ENCODE measurements around the gene TTC8. TPM values are rescaled to one million over a fixed set of nuclear protein-coding genes. Genes with fewer than 3 reads are reported as not detected.

TTC8 gene
- polyA plus RNA-seq, 1 of the 3 experiments (the other 2 are of a cell fraction): 51.6 TPM

DNA sequence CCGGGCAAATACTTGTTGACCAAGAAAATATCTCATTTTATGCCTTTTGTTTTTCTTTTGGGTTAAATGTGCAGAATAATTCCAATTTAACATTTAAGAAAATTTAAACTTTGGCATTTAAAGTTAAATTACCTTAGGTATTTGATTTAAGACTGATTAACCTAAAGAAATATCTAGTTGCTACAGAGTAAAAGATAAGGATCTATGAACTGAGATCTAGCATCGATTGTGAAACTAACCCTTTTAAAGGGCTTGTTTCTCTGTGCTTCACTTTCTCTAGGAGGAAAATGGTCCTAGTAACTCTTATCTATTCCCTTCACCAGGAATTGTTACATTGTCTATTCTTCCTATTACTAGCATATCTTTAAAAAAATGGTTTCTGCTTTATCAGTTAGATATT, 2.6 kb upstream of the TTC8 start:
- Histone ChIP-seq H3K27me3 (ENCODE audit: insufficient read depth) (no peaks in the 10 kb centered on the region), H3K9me3 (no peaks in the 10 kb centered on the region), H3K79me2 (ENCODE audit: insufficient read depth) (peaks cover 19% of the 10 kb centered on the region), H3K9ac (no peak overlapping the region), H3K27ac (ENCODE audit: low read depth in 2 of 2, low read length in 1 of 2) (peak overlapping the region in 1 of 2 experiments; percentile 100; a peak in 2 of 4 replicates), H3F3A (replicated peaks; ENCODE audit: insufficient read depth) (peaks cover 6% of the 10 kb centered on the region), H3K4me2 (no peak overlapping the region), H3K4me1 (ENCODE audit: control insufficient read depth in 1 of 2, insufficient read depth in 2 of 2, low read depth in 1 of 2, low read length in 1 of 2) (peaks cover 3 to 22% of the 10 kb centered on the region in 2 experiments; a peak in 3 of 4 replicates), H3K9me2 (no peaks in the 10 kb centered on the region), H4K20me1 (ENCODE audit: insufficient read depth) (no peaks in the 10 kb centered on the region), H2AFZ (ENCODE audit: low read depth) (no peak overlapping the region), H3K4me3 (ENCODE audit: low read depth in 2 of 2, low read length in 1 of 2) (peak overlapping the region in 1 of 2 experiments; percentile 15; a peak in 1 of 4 replicates), H3K36me3 (replicated peaks in 1 of 2; ENCODE audit: control insufficient read depth in 1 of 2, insufficient read depth in 2 of 2, low read length in 1 of 2) (no peaks in the 10 kb centered on the region)
- TF ChIP-seq GATA2 (CRISPR knock-in tag; IDR thresholded peaks at IDR 0.05) (peak; percentile 55), GABPA (IDR thresholded peaks at IDR 0.05; ENCODE audit: low read depth) (no peak), CHD2 (IDR thresholded peaks at IDR 0.05; ENCODE audit: low read length, partially characterized antibody) (no peak), TCF12 (IDR thresholded peaks at IDR 0.05) (no peak)
- CTCF ChIA-PET: no interaction called here
- POLR2A ChIA-PET: no interaction called here
- 24% methylated on average over 2 of the region's 2 CpGs for WGBS (ENCODE audit: low lambda C conversion rate)
- no peak for DNase-seq

DNA sequence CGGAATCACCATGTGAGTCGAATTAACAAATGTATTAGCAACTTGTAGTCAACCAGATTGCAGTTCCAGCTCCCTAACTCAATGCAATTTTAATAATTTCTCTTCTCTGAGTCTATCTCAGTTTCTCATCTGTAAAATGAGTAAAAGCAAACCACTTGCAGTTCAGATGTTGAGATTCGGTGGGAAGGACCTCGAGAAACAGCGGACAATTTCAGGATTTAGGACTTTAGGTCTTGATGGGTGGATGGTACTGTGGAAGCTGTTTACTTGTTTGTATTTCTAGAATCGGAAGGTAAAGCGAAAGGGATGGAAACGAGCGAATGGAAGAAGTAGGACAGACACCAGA, 510 bp upstream of the TTC8 start:
- ChIA-PET POLR2A (interaction anchor here (0.5 to 6.5 kb wide), 18 partner anchors 8 to 174 kb away, joined by 3 to 92 read pairs (median 8); partner anchors contain the start of gene EML5), CTCF (interaction anchor here (0.7 to 6.9 kb wide), 9 partner anchors 19 to 190 kb away, joined by 3 to 49 read pairs (median 3); partner anchors contain the start of gene EML5)

More for the DNA sequence above, 510 bp upstream of the TTC8 start:
- Histone ChIP-seq H3F3A (replicated peaks; ENCODE audit: insufficient read depth) (peaks cover 6% of the 10 kb centered on the region), H3K9me3 (no peaks in the 10 kb centered on the region), H3K9ac (peak overlapping the region; percentile 79), H3K4me1 (ENCODE audit: control insufficient read depth in 1 of 2, insufficient read depth in 2 of 2, low read depth in 1 of 2, low read length in 1 of 2) (peaks cover 9 to 30% of the 10 kb centered on the region in 2 experiments; a peak in 3 of 4 replicates), H3K4me2 (peak overlapping the region; percentile 70), H4K20me1 (ENCODE audit: insufficient read depth) (no peaks in the 10 kb centered on the region), H3K79me2 (ENCODE audit: insufficient read depth) (peaks cover 40% of the 10 kb centered on the region), H2AFZ (ENCODE audit: low read depth) (peak overlapping the region; percentile 97), H3K27ac (ENCODE audit: low read depth in 2 of 2, low read length in 1 of 2) (peak overlapping the region; percentile 81 to 100), H3K9me2 (no peaks in the 10 kb centered on the region), H3K36me3 (replicated peaks in 1 of 2; ENCODE audit: control insufficient read depth in 1 of 2, insufficient read depth in 2 of 2, low read length in 1 of 2) (no peaks in the 10 kb centered on the region), H3K27me3 (ENCODE audit: insufficient read depth) (no peaks in the 10 kb centered on the region), H3K4me3 (ENCODE audit: low read depth in 2 of 2, low read length in 1 of 2) (peak overlapping the region; percentile 75 to 95)
- no peak for TF ChIP-seq RFX5 (IDR thresholded peaks at IDR 0.05; ENCODE audit: low read length)
- TF ChIP-seq, protein P1, sequence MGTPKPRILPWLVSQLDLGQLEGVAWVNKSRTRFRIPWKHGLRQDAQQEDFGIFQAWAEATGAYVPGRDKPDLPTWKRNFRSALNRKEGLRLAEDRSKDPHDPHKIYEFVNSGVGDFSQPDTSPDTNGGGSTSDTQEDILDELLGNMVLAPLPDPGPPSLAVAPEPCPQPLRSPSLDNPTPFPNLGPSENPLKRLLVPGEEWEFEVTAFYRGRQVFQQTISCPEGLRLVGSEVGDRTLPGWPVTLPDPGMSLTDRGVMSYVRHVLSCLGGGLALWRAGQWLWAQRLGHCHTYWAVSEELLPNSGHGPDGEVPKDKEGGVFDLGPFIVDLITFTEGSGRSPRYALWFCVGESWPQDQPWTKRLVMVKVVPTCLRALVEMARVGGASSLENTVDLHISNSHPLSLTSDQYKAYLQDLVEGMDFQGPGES (IDR thresholded peaks at IDR 0.05; ENCODE audit: low read depth, low read length): no peak
- TF ChIP-seq FOXM1 (IDR thresholded peaks at IDR 0.05; ENCODE audit: low read depth): no peak
- TF ChIP-seq CHD2 (IDR thresholded peaks at IDR 0.05; ENCODE audit: low read length, partially characterized antibody): peak; percentile 3
- TF ChIP-seq, protein P2, sequence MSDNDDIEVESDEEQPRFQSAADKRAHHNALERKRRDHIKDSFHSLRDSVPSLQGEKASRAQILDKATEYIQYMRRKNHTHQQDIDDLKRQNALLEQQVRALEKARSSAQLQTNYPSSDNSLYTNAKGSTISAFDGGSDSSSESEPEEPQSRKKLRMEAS (IDR thresholded peaks at IDR 0.05; ENCODE audit: low read depth): no peak
- TF ChIP-seq GATA2 (CRISPR knock-in tag; IDR thresholded peaks at IDR 0.05): peak; percentile 80
- no peak; the same call in 1 of the 2 replicates for TF ChIP-seq SMC3 (IDR thresholded peaks at IDR 0.05; ENCODE audit: low read depth, low read length)
- no peak for TF ChIP-seq TAF1 (IDR thresholded peaks at IDR 0.05; ENCODE audit: borderline replicate concordance, low read depth, low read length)
- no peak; the same call in 1 of the 2 replicates for TF ChIP-seq RCOR1 (IDR thresholded peaks at IDR 0.05; ENCODE audit: low read length)
- TF ChIP-seq GABPA (IDR thresholded peaks at IDR 0.05; ENCODE audit: low read depth): no peak
- TF ChIP-seq EZH2phosphoT487 (IDR thresholded peaks at IDR 0.05; ENCODE audit: borderline replicate concordance, low read depth): no peak
- TF ChIP-seq FOSL2 (IDR thresholded peaks at IDR 0.05; ENCODE audit: borderline replicate concordance, low read depth): no peak
- TF ChIP-seq, protein P3, sequence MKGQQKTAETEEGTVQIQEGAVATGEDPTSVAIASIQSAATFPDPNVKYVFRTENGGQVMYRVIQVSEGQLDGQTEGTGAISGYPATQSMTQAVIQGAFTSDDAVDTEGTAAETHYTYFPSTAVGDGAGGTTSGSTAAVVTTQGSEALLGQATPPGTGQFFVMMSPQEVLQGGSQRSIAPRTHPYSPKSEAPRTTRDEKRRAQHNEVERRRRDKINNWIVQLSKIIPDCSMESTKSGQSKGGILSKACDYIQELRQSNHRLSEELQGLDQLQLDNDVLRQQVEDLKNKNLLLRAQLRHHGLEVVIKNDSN (IDR thresholded peaks at IDR 0.05; ENCODE audit: borderline replicate concordance, low read depth): no peak
- TF ChIP-seq, protein P4, sequence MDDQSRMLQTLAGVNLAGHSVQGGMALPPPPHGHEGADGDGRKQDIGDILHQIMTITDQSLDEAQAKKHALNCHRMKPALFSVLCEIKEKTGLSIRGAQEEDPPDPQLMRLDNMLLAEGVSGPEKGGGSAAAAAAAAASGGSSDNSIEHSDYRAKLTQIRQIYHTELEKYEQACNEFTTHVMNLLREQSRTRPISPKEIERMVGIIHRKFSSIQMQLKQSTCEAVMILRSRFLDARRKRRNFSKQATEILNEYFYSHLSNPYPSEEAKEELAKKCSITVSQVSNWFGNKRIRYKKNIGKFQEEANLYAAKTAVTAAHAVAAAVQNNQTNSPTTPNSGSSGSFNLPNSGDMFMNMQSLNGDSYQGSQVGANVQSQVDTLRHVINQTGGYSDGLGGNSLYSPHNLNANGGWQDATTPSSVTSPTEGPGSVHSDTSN (IDR thresholded peaks at IDR 0.05): no peak
- DNase-seq: no peak
- WGBS (ENCODE audit: low lambda C conversion rate): 2% methylated on average over 9 of the region's 9 CpGs

All from SK-N-SH (cell line).